ENCODE measurements around the gene NEK7. TPM values are rescaled to one million over a fixed set of nuclear protein-coding genes. Genes with fewer than 3 reads are reported as not detected.

NEK7 gene
- total RNA-seq, 6 donors from 2014 or later = 55.3 to 137 (median 112) TPM

GRCh38 chr1:198253668-198254067, 96.9 kb downstream of the NEK7 start:
- H3K27me3 ChIP-seq = no peaks in the 10 kb centered on the region
- WGBS, 2 donors = 14 to 20% methylated on average over 1 of the region's 1 CpG
- DNase-seq (peak in 1 of 2 donors; percentile 56), ATAC-seq (ENCODE audit: low FRiP score in 2 of 2) (peak in 1 of 2 donors; percentile 84)
- H3K27ac ChIP-seq = peak overlapping the region in 2 of 4 donors; percentile 2 to 46
- TF ChIP-seq POLR2AphosphoS5 (IDR thresholded peaks at IDR 0.05) = no peak
- TF ChIP-seq EP300 (IDR thresholded peaks at IDR 0.05) = no peak
- TF ChIP-seq, protein P1, sequence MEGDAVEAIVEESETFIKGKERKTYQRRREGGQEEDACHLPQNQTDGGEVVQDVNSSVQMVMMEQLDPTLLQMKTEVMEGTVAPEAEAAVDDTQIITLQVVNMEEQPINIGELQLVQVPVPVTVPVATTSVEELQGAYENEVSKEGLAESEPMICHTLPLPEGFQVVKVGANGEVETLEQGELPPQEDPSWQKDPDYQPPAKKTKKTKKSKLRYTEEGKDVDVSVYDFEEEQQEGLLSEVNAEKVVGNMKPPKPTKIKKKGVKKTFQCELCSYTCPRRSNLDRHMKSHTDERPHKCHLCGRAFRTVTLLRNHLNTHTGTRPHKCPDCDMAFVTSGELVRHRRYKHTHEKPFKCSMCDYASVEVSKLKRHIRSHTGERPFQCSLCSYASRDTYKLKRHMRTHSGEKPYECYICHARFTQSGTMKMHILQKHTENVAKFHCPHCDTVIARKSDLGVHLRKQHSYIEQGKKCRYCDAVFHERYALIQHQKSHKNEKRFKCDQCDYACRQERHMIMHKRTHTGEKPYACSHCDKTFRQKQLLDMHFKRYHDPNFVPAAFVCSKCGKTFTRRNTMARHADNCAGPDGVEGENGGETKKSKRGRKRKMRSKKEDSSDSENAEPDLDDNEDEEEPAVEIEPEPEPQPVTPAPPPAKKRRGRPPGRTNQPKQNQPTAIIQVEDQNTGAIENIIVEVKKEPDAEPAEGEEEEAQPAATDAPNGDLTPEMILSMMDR (IDR thresholded peaks at IDR 0.05) = no peak
- no peak for TF ChIP-seq POLR2A (IDR thresholded peaks at IDR 0.05)
- H3K36me3 ChIP-seq = no peaks in the 10 kb centered on the region
- peaks cover 10 to 21% (median 17%) of the 10 kb centered on the region in 4 donors for H3K4me1 ChIP-seq
- H3K9me3 ChIP-seq = no peaks in the 10 kb centered on the region
- H3K4me3 ChIP-seq = no peak overlapping the region

GRCh38 chr1:198254521-198254920, 97.7 kb downstream of the NEK7 start:
- no peaks in the 10 kb centered on the region for H3K27me3 ChIP-seq
- no peak overlapping the region for H3K27ac ChIP-seq
- H3K4me1 ChIP-seq = peaks cover 10 to 26% (median 20%) of the 10 kb centered on the region in 4 donors
- no peaks in the 10 kb centered on the region for H3K36me3 ChIP-seq
- DNase-seq (no peak), ATAC-seq (ENCODE audit: low FRiP score in 2 of 2) (no peak)
- no peak for TF ChIP-seq EP300 (IDR thresholded peaks at IDR 0.05)
- TF ChIP-seq, protein P1 (IDR thresholded peaks at IDR 0.05) = peak in 1 of 6 experiments; percentile 15
- WGBS, 2 donors = 74 to 78% methylated on average over 2 of the region's 2 CpGs
- no peak overlapping the region for H3K4me3 ChIP-seq
- no peaks in the 10 kb centered on the region for H3K9me3 ChIP-seq

- peaks cover 10 to 29% (median 23%) of the 10 kb centered on the region in 4 donors for H3K4me1 ChIP-seq
- ATAC-seq (ENCODE audit: low FRiP score in 2 of 2) = no peak
- no peak overlapping the region for H3K4me3 ChIP-seq
- no peak overlapping the region for H3K27ac ChIP-seq
- H3K27me3 ChIP-seq = no peaks in the 10 kb centered on the region
- WGBS, 2 donors = 77 to 88% methylated on average over 1 of the region's 1 CpG
- TF ChIP-seq, protein P1 (IDR thresholded peaks at IDR 0.05) = no peak
- TF ChIP-seq POLR2A (IDR thresholded peaks at IDR 0.05) = no peak
- no peak for TF ChIP-seq EP300 (IDR thresholded peaks at IDR 0.05)
- no peak for TF ChIP-seq POLR2AphosphoS5 (IDR thresholded peaks at IDR 0.05)
- no peaks in the 10 kb centered on the region for H3K36me3 ChIP-seq
- no peak for DNase-seq
- H3K9me3 ChIP-seq = no peaks in the 10 kb centered on the region
Observed at GRCh38 chr1:198254948-198255347, 98.2 kb downstream of the NEK7 start.

- 89 to 92% methylated on average over 1 of the region's 1 CpG for WGBS, 2 donors
Observed at GRCh38 chr1:198255784-198256183, 99.0 kb downstream of the NEK7 start.

GRCh38 chr1:198258491-198258890, 101.7 kb downstream of the NEK7 start:
- ATAC-seq (ENCODE audit: low FRiP score in 2 of 2) (peak in 1 of 2 donors; percentile 61), DNase-seq (no peak)
- Histone ChIP-seq H3K9me3 (no peaks in the 10 kb centered on the region), H3K27ac (no peak overlapping the region), H3K36me3 (no peaks in the 10 kb centered on the region), H3K27me3 (no peaks in the 10 kb centered on the region), H3K4me3 (no peak overlapping the region), H3K4me1 (peaks cover 5 to 24% (median 19%) of the 10 kb centered on the region in 4 donors)
- TF ChIP-seq POLR2A (IDR thresholded peaks at IDR 0.05) = no peak
- no peak for TF ChIP-seq POLR2AphosphoS5 (IDR thresholded peaks at IDR 0.05)
- TF ChIP-seq, protein P1 (IDR thresholded peaks at IDR 0.05) = no peak
- no peak for TF ChIP-seq EP300 (IDR thresholded peaks at IDR 0.05)

More at GRCh38 chr1:198255784-198256183, 99.0 kb downstream of the NEK7 start:
- no peaks in the 10 kb centered on the region for H3K9me3 ChIP-seq
- H3K4me3 ChIP-seq = no peak overlapping the region
- H3K27ac ChIP-seq = no peak overlapping the region
- peaks cover 10 to 32% (median 25%) of the 10 kb centered on the region in 4 donors for H3K4me1 ChIP-seq
- no peak for DNase-seq
- H3K27me3 ChIP-seq = no peaks in the 10 kb centered on the region
- ATAC-seq (ENCODE audit: low FRiP score in 2 of 2) = no peak
- H3K36me3 ChIP-seq = no peaks in the 10 kb centered on the region
- TF ChIP-seq EP300 (IDR thresholded peaks at IDR 0.05) (no peak), POLR2A (IDR thresholded peaks at IDR 0.05) (no peak), POLR2AphosphoS5 (IDR thresholded peaks at IDR 0.05) (no peak)
- TF ChIP-seq, protein P1 (IDR thresholded peaks at IDR 0.05) = no peak

Data from upper lobe of left lung (tissue), 6 donors.